Right forelimb (tissue), 1 donor: Measurements from ENCODE around the gene SLC28A3.

Experiments used
- DNase-seq: peaks from one replicate; pipeline ENCODE4 v3.0.0-alpha.2; 2018

The SLC28A3 gene

GRCh38 chr9:84339503-84339902, 1.1 kb downstream of the SLC28A3 start:
- no peak for DNase-seq

GRCh38 chr9:84338792-84339191, 1.8 kb downstream of the SLC28A3 start:
- DNase-seq, result no peak

- no peak for DNase-seq
These were observed 3.3 kb downstream of the SLC28A3 start for GRCh38 chr9:84337252-84337651.

GRCh38 chr9:84331119-84331809, 9.3 kb downstream of the SLC28A3 start:
- DNase-seq, result no peak

GRCh38 chr9:84330246-84330645, 10.3 kb downstream of the SLC28A3 start:
- no peak for DNase-seq

GRCh38 chr9:84327184-84327583, 13.4 kb downstream of the SLC28A3 start:
- no peak for DNase-seq

- DNase-seq, result no peak
These were observed 15.1 kb downstream of the SLC28A3 start for GRCh38 chr9:84325347-84325973.

GRCh38 chr9:84324811-84325210, 15.7 kb downstream of the SLC28A3 start:
- DNase-seq, result no peak

GRCh38 chr9:84323858-84324257, 16.7 kb downstream of the SLC28A3 start:
- DNase-seq, result no peak

GRCh38 chr9:84322828-84323227, 17.7 kb downstream of the SLC28A3 start:
- no peak for DNase-seq

GRCh38 chr9:84320231-84320630, 20.3 kb downstream of the SLC28A3 start:
- no peak for DNase-seq

GRCh38 chr9:84319632-84320031, 20.9 kb downstream of the SLC28A3 start:
- DNase-seq, result no peak

- no peak for DNase-seq
These were observed 21.6 kb downstream of the SLC28A3 start for GRCh38 chr9:84318981-84319380.

GRCh38 chr9:84317563-84317962, 23.0 kb downstream of the SLC28A3 start:
- no peak for DNase-seq

GRCh38 chr9:84315278-84315877, 25.2 kb downstream of the SLC28A3 start:
- DNase-seq, result peak; percentile 54

GRCh38 chr9:84314306-84314705, 26.3 kb downstream of the SLC28A3 start:
- DNase-seq, result no peak

- DNase-seq, result no peak
These were observed 29.7 kb downstream of the SLC28A3 start for GRCh38 chr9:84310883-84311282.

GRCh38 chr9:84305497-84306131, 34.9 kb downstream of the SLC28A3 start:
- DNase-seq, result no peak

- DNase-seq, result no peak
These were observed 36.4 kb downstream of the SLC28A3 start for GRCh38 chr9:84304166-84304565.

GRCh38 chr9:84303061-84303460, 37.5 kb downstream of the SLC28A3 start:
- DNase-seq, result no peak

GRCh38 chr9:84301851-84302250, 38.7 kb downstream of the SLC28A3 start:
- DNase-seq, result no peak

- DNase-seq, result no peak
These were observed 40.3 kb downstream of the SLC28A3 start for GRCh38 chr9:84300271-84300670.

GRCh38 chr9:84297162-84297821, 43.3 kb downstream of the SLC28A3 start:
- DNase-seq, result no peak
